ENCODE data around the gene PRUNE2.

Gene PRUNE2

GRCh38 chr9:76902395-76902794 is 3.5 kb downstream of the PRUNE2 start:
- in situ Hi-C loops (cut with MboI; ENCODE audit: low sequenced_read_pairs): no loop called here

- in situ Hi-C loops (cut with MboI; ENCODE audit: low sequenced_read_pairs): no loop called here
Observed at GRCh38 chr9:76901801-76902200, 4.1 kb downstream of the PRUNE2 start.

- in situ Hi-C loops (cut with MboI; ENCODE audit: low sequenced_read_pairs): no loop called here
Observed at GRCh38 chr9:76900884-76901440, 5.0 kb downstream of the PRUNE2 start.

GRCh38 chr9:76898786-76899185 is 7.1 kb downstream of the PRUNE2 start:
- in situ Hi-C loops (cut with MboI; ENCODE audit: low sequenced_read_pairs): no loop called here

- in situ Hi-C loops (cut with MboI; ENCODE audit: low sequenced_read_pairs): no loop called here
Observed at GRCh38 chr9:76897804-76898525, 7.9 kb downstream of the PRUNE2 start.

GRCh38 chr9:76896035-76896434 is 9.9 kb downstream of the PRUNE2 start:
- in situ Hi-C loops (cut with MboI; ENCODE audit: low sequenced_read_pairs): no loop called here

GRCh38 chr9:76895186-76895585 is 10.7 kb downstream of the PRUNE2 start:
- in situ Hi-C loops (cut with MboI; ENCODE audit: low sequenced_read_pairs): no loop called here

- in situ Hi-C loops (cut with MboI; ENCODE audit: low sequenced_read_pairs): no loop called here
Observed at GRCh38 chr9:76894198-76894597, 11.7 kb downstream of the PRUNE2 start.

- in situ Hi-C loops (cut with MboI; ENCODE audit: low sequenced_read_pairs): no loop called here
Observed at GRCh38 chr9:76893395-76893932, 12.4 kb downstream of the PRUNE2 start.

GRCh38 chr9:76891874-76892273 is 14.0 kb downstream of the PRUNE2 start:
- in situ Hi-C loops (cut with MboI; ENCODE audit: low sequenced_read_pairs): no loop called here

- in situ Hi-C loops (cut with MboI; ENCODE audit: low sequenced_read_pairs): no loop called here
Observed at GRCh38 chr9:76891279-76891678, 14.6 kb downstream of the PRUNE2 start.

GRCh38 chr9:76887951-76888350 is 18.0 kb downstream of the PRUNE2 start:
- in situ Hi-C loops (cut with MboI; ENCODE audit: low sequenced_read_pairs): no loop called here

- in situ Hi-C loops (cut with MboI; ENCODE audit: low sequenced_read_pairs): no loop called here
Observed at GRCh38 chr9:76887003-76887821, 18.7 kb downstream of the PRUNE2 start.

GRCh38 chr9:76886318-76886717 is 19.6 kb downstream of the PRUNE2 start:
- in situ Hi-C loops (cut with MboI; ENCODE audit: low sequenced_read_pairs): no loop called here

- in situ Hi-C loops (cut with MboI; ENCODE audit: low sequenced_read_pairs): no loop called here
Observed at GRCh38 chr9:76884823-76885222, 21.1 kb downstream of the PRUNE2 start.

- in situ Hi-C loops (cut with MboI; ENCODE audit: low sequenced_read_pairs): no loop called here
Observed at GRCh38 chr9:76883341-76883855, 22.5 kb downstream of the PRUNE2 start.

- in situ Hi-C loops (cut with MboI; ENCODE audit: low sequenced_read_pairs): no loop called here
Observed at GRCh38 chr9:76882686-76883085, 23.2 kb downstream of the PRUNE2 start.

GRCh38 chr9:76880210-76880609 is 25.7 kb downstream of the PRUNE2 start:
- in situ Hi-C loops (cut with MboI; ENCODE audit: low sequenced_read_pairs): no loop called here

- in situ Hi-C loops (cut with MboI; ENCODE audit: low sequenced_read_pairs): no loop called here
Observed at GRCh38 chr9:76878933-76879332, 27.0 kb downstream of the PRUNE2 start.

- in situ Hi-C loops (cut with MboI; ENCODE audit: low sequenced_read_pairs): no loop called here
Observed at GRCh38 chr9:76877961-76878360, 28.0 kb downstream of the PRUNE2 start.

- in situ Hi-C loops (cut with MboI; ENCODE audit: low sequenced_read_pairs): no loop called here
Observed at GRCh38 chr9:76876098-76876497, 29.8 kb downstream of the PRUNE2 start.
